ENCODE results near the gene KCNH5. TPM values are rescaled to one million over a fixed set of nuclear protein-coding genes. Genes with fewer than 3 reads are reported as not detected.

Gene KCNH5
- total and polyA plus RNA-seq, 2 of the 13 experiments (the other 11 are each of a cell fraction or from before 2014, with no cell fraction given), result not detected

- Histone ChIP-seq H3K9ac (ENCODE audit: insufficient read depth, low read depth, low read length) (no peak overlapping the region), H3K4me1 (ENCODE audit: insufficient read depth, low read length) (no peaks in the 10 kb centered on the region), H3K27ac (ENCODE audit: extremely low read length, insufficient read depth, low read length) (no peak overlapping the region), H3K4me2 (ENCODE audit: low read depth, low read length) (no peak overlapping the region), H4K20me1 (ENCODE audit: insufficient read depth, low read length) (no peaks in the 10 kb centered on the region), H3K4me3 (replicated peaks in 1 of 3; ENCODE audit: insufficient read depth in 1 of 3, low read depth in 2 of 3, low read length in 3 of 3) (no peak overlapping the region), H3K79me2 (ENCODE audit: insufficient read depth, low read length) (no peaks in the 10 kb centered on the region), H3K36me3 (replicated peaks in 1 of 2; ENCODE audit: control insufficient read depth in 1 of 2, insufficient read depth in 2 of 2, low read length in 2 of 2) (no peaks in the 10 kb centered on the region), H3K27me3 (ENCODE audit: control insufficient read depth in 1 of 2, insufficient read depth in 2 of 2, low read length in 2 of 2) (no peaks in the 10 kb centered on the region), H3K9me3 (ENCODE audit: low read length) (no peaks in the 10 kb centered on the region), H2AFZ (ENCODE audit: low read length) (no peak overlapping the region)
- no peak for DNase-seq (ENCODE audit: low spot score)
- FAIRE-seq, result no peak
- POLR2A ChIA-PET, result no interaction called here
- intact Hi-C loops (cut with micrococcal nuclease; ENCODE audit: unreplicated experiment) (no loop called here), in situ Hi-C loops (cut with HindIII; ENCODE audit: extremely low pct_ligation_motif_present, low pct_unique_long_range_greater_than_20kb) (no loop called here)
- 2% methylated on average over 7 of the region's 7 CpGs for WGBS (ENCODE audit: low lambda C conversion rate)
- TF ChIP-seq ZNF660 (CRISPR knock-in tag; IDR thresholded peaks at IDR 0.05; ENCODE audit: borderline replicate concordance, low read depth), result no peak
- TF ChIP-seq CREB1 (IDR thresholded peaks at IDR 0.05), result peak; percentile 78
- TF ChIP-seq CREB1 (CRISPR knock-in tag; IDR thresholded peaks at IDR 0.05), result no peak
- peak; percentile 89 for TF ChIP-seq ATF7 (IDR thresholded peaks at IDR 0.05)
- no peak for TF ChIP-seq ATF7 (CRISPR knock-in tag; IDR thresholded peaks at IDR 0.05)
- BruUV-seq (replicated peaks), result no TSS peak
- no peak for ATAC-seq
- CTCF ChIA-PET (ENCODE audit: low intra/inter-chr PET ratio, low total read pairs), result no interaction called here
Measured at GRCh38 chr14:62980693-62981092, 64.6 kb downstream of the KCNH5 start.

GRCh38 chr14:62957562-62957961, 87.7 kb downstream of the KCNH5 start:
- ATAC-seq, result no peak
- BruUV-seq (replicated peaks), result no TSS peak
- 0% methylated on average over 1 of the region's 1 CpG for WGBS (ENCODE audit: low lambda C conversion rate)

More at GRCh38 chr14:62957562-62957961, 87.7 kb downstream of the KCNH5 start:
- POLR2A ChIA-PET, result no interaction called here
- H4K20me1 ChIP-seq (ENCODE audit: insufficient read depth, low read length), result no peaks in the 10 kb centered on the region
- no peak overlapping the region for H3K4me3 ChIP-seq (replicated peaks in 1 of 3; ENCODE audit: insufficient read depth in 1 of 3, low read depth in 2 of 3, low read length in 3 of 3)
- intact Hi-C loops (cut with micrococcal nuclease; ENCODE audit: unreplicated experiment) (no loop called here), in situ Hi-C loops (cut with HindIII; ENCODE audit: extremely low pct_ligation_motif_present, low pct_unique_long_range_greater_than_20kb) (no loop called here)
- H3K4me1 ChIP-seq (ENCODE audit: insufficient read depth, low read length), result no peaks in the 10 kb centered on the region
- H3K9me3 ChIP-seq (ENCODE audit: low read length), result peaks cover 7% of the 10 kb centered on the region; the same call in 1 of the 2 replicates
- H3K9ac ChIP-seq (ENCODE audit: insufficient read depth, low read depth, low read length), result no peak overlapping the region
- DNase-seq (ENCODE audit: low spot score) (no peak), FAIRE-seq (no peak)
- no peak for TF ChIP-seq ZNF552 (CRISPR knock-in tag; IDR thresholded peaks at IDR 0.05; ENCODE audit: borderline replicate concordance)
- TF ChIP-seq HDAC1 (CRISPR knock-in tag; IDR thresholded peaks at IDR 0.05), result no peak
- no peak for TF ChIP-seq ZNF644 (CRISPR knock-in tag; IDR thresholded peaks at IDR 0.05; ENCODE audit: low read depth)
- TF ChIP-seq RAD21 (CRISPR knock-in tag; IDR thresholded peaks at IDR 0.05), result no peak
- TF ChIP-seq ZBTB49 (CRISPR knock-in tag; IDR thresholded peaks at IDR 0.05; ENCODE audit: borderline replicate concordance), result no peak
- no peak for TF ChIP-seq ZNF780A (CRISPR knock-in tag; IDR thresholded peaks at IDR 0.05)
- no peak for TF ChIP-seq HMGA1 (CRISPR knock-in tag; conservative IDR thresholded peaks at IDR 0.05)
- no peak for TF ChIP-seq HIVEP1 (CRISPR knock-in tag; IDR thresholded peaks at IDR 0.05)
- no peak for TF ChIP-seq HOXD1 (CRISPR knock-in tag; IDR thresholded peaks at IDR 0.05)
- H3K27me3 ChIP-seq (ENCODE audit: control insufficient read depth in 1 of 2, insufficient read depth in 2 of 2, low read length in 2 of 2), result no peaks in the 10 kb centered on the region
- H3K4me2 ChIP-seq (ENCODE audit: low read depth, low read length), result no peak overlapping the region
- no peaks in the 10 kb centered on the region for H3K79me2 ChIP-seq (ENCODE audit: insufficient read depth, low read length)
- no peaks in the 10 kb centered on the region for H3K36me3 ChIP-seq (replicated peaks in 1 of 2; ENCODE audit: control insufficient read depth in 1 of 2, insufficient read depth in 2 of 2, low read length in 2 of 2)
- CTCF ChIA-PET (ENCODE audit: low intra/inter-chr PET ratio, low total read pairs), result no interaction called here
- no peak overlapping the region for H3K27ac ChIP-seq (ENCODE audit: extremely low read length, insufficient read depth, low read length)
- no peak overlapping the region for H2AFZ ChIP-seq (ENCODE audit: low read length)
